HTERT RPE-1 (cell line): Measurements from ENCODE around the gene TATDN3.
"Not testable (repeated sequence)": the region's sequence is repeated elsewhere in the genome, so short reads cannot be mapped to it uniquely, and the experiment has no call there.

Experiments
- in situ Hi-C: fragments of 300-500 bp; cut with MboI; formaldehyde crosslinking; loops from 4 replicates; pipeline ENCODE4 v1.14.3; 2020; ENCODE audit warnings: low sequenced_read_pairs

TATDN3 gene

GRCh38 chr1:212775241-212775640, 16.5 kb upstream of the TATDN3 start:
- in situ Hi-C loops, result no loop called here

- in situ Hi-C loops, result no loop called here
These were observed 14.5 kb upstream of the TATDN3 start for GRCh38 chr1:212777151-212777550.

GRCh38 chr1:212779086-212779485, 12.6 kb upstream of the TATDN3 start:
- in situ Hi-C loops, result not testable (repeated sequence)

DNA sequence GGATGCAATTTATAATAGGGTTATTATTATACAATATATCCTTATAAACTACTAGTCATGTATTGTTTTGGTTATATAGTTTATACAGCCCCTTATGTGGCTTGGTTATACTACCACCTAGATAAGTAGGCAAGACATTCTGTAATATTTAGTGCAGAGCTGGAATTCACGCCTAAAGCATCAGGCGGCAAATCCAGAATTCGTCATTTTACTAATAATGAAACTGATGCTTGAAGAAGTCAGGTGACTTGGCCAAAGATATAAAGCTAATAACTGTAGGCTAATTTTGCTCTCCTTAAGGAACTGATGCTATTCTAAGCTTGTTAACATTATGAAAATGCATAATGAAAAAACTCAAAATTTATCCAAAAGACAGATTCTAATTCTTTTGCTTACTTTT, 10.9 kb upstream of the TATDN3 start:
- in situ Hi-C loops, result no loop called here

GRCh38 chr1:212781225-212781624, 10.5 kb upstream of the TATDN3 start:
- in situ Hi-C loops, result no loop called here

- in situ Hi-C loops, result no loop called here
These were observed 9.1 kb upstream of the TATDN3 start for GRCh38 chr1:212782422-212783154.

DNA sequence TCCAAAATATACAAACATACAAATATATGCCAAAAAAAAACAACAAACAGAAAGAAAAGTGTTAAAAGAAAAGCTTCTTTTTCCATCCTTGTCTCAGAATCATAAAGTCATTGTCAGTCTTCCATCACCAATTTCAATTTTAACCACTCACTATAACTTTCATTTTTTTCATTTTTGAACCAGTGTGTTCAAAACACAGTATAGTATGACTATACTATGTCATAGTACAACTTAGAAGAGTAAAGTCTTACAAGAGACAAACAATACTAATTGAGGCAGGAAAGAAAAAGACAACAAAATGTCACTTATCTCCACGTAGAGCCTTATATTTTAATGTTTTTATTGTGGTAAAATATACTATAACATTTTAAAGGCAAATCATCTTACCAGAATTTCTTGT, 7.7 kb upstream of the TATDN3 start:
- in situ Hi-C loops, result no loop called here

- in situ Hi-C loops, result no loop called here
These were observed 5.8 kb upstream of the TATDN3 start for GRCh38 chr1:212785871-212786270.

DNA sequence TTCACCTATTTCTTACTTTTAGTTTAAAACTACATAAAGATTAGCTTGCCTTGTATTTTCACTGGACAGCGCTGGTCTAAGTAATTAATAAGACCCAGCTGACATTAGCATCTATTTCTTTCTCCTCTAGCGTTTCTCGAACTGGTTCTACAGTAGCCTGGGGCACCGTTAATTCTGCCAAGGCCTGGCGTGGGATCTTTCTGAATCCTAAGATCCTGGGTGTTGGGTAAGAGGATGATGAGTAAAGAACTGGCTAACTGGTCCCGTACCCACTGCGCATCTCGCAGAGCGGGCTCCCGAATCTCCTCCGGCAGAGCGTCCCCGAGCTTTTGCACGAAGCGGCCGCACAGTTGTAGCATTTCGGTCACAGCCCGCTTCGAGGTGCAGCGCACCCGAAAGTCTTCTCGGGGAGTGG, 426 bp upstream of the TATDN3 start:
- in situ Hi-C loops, result no loop called here

DNA sequence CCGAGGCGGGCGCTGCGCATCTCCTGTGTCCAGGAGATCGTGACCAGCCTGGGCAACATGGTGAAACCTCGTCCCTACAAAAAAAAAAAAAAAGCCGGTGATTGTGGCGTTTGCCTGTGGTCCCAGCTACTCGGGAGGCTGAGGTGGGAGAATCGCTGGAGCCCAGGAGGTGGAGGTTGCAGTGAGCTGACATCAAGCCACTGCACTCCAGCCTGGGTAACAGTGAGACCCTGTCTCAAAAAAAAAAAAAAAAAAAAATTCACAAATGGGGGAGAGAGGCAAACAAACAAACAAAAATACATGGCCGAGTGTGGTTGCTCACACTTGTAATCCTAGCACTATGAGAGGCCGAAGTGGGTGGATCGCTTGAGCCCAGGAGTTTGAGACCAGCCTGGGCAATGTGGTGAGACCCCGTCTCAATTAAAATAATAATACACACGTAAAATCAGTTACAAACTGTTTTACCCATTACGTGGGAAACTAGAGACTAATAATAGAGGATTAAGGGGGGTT, 758 bp downstream of the TATDN3 start:
- in situ Hi-C loops, result no loop called here

DNA sequence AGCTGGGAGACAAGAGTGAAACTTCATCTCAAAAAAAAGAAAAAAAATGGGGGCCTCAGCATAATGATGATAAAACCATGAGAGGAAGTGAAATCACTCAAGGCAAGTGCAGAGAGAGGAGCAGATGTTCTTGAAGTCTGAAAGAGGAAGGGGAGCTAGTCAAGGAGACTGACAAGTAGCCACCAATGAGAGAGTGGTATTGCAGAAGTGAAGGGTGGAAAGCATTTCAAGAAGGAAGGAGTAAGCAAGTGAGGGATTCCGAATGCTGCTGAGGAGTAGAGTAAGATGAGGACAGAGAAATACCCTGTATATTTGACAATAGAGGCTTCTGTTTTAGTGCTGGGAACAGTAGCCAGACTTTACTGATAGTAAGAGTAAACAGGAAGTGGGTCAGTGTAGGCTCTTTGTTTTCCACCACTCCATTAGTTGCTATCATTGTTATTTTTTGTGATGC, 2.9 kb downstream of the TATDN3 start:
- in situ Hi-C loops, result no loop called here

DNA sequence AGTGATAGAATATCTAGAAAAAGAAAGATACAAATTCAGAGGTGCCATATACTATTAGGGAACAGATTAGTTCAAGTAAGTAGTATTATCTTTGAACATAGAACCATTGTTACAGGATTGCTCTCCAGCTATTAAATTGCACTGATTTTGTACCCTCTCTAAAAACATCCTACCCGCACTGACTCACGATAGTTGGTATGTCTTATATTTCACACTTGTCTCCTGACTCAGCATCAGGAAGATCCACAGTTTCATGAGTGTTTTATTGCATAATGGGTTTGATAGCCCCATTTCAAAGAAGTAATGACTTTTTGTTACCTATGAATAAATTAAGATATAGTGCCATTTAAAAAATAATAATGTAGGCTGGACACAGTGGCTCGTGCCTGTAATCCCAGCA, 6.0 kb downstream of the TATDN3 start:
- in situ Hi-C loops, result no loop called here

DNA sequence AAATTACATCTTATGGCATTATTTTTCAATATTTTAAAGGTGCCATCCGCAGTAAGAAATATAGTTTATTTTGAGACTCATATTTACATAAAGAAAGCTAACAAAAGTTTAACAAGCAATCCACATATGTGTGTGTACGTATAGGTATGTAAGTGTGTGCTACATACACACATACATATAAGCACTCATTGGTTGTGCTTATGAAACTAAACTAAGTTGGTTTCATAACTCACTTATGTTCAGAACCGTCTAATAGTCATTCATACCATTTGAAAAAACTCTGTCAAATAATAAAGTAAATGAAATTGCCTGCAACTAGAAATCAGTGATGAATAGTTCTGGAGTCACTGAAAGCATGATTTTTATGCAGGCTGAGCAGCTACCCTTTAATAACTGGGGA, 14.1 kb downstream of the TATDN3 start:
- in situ Hi-C loops, result no loop called here

DNA sequence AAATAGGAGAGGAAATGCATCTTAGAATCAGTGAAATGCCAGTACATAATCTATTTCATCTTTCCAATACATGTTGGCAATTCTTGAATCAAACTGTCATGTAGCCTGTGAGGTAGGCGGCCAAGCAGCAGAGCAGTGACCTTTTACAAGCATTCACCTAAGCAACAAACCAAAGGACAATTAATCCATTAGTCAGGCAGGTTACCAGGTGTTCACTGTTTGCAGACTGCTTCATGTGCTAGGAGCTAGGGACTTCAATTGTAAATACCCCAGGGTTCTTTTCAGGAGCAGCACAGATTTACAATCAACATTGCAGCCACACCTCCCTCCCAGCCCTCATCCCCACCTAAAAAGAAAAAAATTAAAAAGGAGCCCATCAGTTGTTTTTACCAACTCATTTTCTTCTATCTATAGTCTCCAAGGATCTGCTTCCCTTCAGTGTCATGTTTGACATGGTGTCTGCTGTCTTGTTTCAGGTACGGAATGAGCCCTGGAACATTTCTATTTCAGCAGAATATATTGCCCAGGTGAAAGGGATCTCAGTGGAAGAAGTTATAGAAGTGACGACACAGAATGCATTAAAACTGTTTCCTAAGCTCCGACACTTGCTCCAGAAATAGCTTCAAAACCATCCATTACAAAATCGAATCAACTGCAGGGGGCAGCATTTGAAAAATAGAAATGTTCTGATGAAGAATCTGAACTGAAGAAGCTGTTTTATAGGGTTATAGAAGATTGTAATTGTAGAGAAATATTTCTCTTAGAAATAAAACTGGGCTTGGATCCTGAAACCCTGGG, 23.0 kb downstream of the TATDN3 start:
- in situ Hi-C loops, result no loop called here

- in situ Hi-C loops, result no loop called here
These were observed 25.0 kb downstream of the TATDN3 start for GRCh38 chr1:212816567-212817278.

DNA sequence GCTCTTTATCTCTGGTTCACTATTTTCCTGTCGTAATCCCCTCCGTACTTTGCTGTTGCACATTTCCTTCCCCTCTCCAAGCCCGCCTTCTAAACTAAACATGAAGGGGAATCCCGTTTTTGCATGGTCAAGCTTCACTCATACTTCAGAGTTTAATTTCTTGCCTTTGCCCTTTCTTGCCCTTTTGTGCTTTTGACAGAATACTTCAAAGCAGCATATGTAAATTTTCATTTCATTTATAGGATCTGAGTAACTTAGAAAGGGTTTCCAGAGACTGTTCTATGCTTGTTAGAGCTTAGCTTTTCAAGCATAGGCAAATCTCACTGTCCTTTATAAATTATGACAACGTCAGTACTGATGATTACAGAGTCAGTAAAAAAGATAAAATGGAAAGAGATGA, 28.0 kb downstream of the TATDN3 start:
- in situ Hi-C loops, result no loop called here

DNA sequence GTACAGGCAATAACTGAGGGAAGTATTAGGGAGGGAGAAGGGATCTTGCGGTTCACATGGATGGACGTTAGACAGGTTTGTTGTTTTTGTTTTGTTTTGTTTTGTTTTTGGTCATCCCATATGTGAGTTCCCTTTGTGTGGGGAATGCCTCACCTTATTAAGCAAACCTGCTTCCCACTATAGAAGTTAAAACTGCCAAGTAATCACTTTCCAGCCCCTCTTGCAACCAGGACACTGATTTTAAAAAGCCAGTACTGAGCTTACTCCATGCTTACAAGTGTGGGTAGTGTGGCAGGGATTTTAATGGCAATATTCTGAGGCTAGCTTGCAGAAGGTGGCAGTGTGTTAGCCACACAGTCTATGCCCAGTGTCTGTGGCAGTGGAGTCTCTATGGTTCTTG, 29.3 kb downstream of the TATDN3 start:
- in situ Hi-C loops, result no loop called here

DNA sequence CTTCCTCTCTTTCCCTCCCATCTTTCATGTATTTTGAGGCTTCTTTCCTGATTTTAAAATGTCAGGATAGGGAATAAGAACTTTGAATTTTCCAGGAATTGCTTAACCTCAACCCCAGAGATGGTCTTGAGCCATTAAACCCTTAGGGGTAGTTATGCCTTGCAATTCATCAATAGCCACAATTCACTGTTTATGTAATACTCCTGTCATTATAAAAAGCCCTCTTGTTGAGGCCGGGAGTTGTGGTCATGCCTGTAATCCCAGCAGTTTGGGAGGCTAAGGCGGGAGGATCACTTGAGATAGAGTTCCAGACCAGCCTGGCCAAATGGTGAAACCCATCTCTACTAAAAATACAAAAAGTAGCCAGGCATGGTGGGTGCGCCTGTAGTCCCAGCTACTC, 31.3 kb downstream of the TATDN3 start:
- in situ Hi-C loops, result no loop called here

GRCh38 chr1:212824201-212824600, 32.5 kb downstream of the TATDN3 start:
- in situ Hi-C loops, result no loop called here

DNA sequence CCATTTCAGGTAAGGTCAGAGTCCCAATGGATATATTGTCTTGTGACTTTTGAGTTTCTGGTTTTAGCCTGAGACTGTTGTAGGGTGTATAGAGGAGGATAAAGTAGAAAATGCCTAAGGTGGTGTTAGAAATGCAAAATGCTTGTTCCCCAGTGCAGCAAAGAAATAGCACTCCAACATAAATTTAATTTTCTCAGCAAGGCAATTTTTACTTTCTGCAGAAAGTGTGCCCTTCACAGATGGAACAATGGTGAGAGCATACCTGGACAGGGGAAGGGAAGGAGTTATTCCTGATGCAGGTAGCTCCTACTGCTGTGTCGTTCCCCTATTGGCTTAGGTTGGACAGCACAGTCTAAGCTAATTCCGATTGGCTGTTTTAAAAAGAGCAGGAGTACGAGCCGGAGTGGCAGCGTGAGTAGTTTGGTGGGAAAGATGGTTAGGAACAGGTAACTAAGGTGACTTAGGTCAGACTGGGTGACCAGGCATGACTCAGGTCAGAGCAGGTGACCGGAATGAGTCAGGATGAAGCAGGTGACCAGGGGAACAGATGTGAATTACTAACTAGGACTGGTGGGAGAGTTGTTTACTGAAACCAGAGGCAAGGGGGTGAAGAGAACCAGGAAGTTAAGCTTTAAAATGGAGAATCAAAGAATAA, 34.2 kb downstream of the TATDN3 start:
- in situ Hi-C loops, result no loop called here

- in situ Hi-C loops, result no loop called here
These were observed 35.6 kb downstream of the TATDN3 start for GRCh38 chr1:212827171-212827776.
